Left colon (tissue), 2 donors: ENCODE data around the gene IL4. TPM values are rescaled to one million over a fixed set of nuclear protein-coding genes. Genes with fewer than 3 reads are reported as not detected.
A peak's percentile ranks its signal among the peaks of the same experiment; 100 is the strongest.

Experiments
- ATAC-seq: fragments of 200-7000 bp; cut with Tn5 transposase; one replicate; pipeline ENCODE4 v1.9.1; 2020; ENCODE audit warnings: mild to moderate bottlenecking, moderate library complexity
- DNase-seq, 2 donors: peaks; one replicate each; pipeline ENCODE4 v3.0.0-alpha.2; 2020
- intact Hi-C, 2 donors: fragments of 100-400 bp; cut with DNase I in 1 of 2; cut with micrococcal nuclease in 1 of 2; formaldehyde crosslinking; loops; one replicate each; pipeline versions ENCODE4 v1.11.2 to v1.14.0; 2022; cut with DNase I, micrococcal nuclease
- total RNA-seq, 2 donors: library from RNA; stranded (reverse); fragmentation: NEBNext Ultra II Directional; extraction: Animal tissue kit (Norgen Biotek cat#: 25700); gene quantifications; one replicate each; pipeline ENCODE4 v1.2.1, GENCODE V29; 2021
- donor health status: DM: no; HTN: no; CAD: no.
- donor health status: DM: yes; HTN: yes; CAD: no.

The IL4 gene
- total RNA-seq, 2 donors from 2014 or later: not detected

DNA sequence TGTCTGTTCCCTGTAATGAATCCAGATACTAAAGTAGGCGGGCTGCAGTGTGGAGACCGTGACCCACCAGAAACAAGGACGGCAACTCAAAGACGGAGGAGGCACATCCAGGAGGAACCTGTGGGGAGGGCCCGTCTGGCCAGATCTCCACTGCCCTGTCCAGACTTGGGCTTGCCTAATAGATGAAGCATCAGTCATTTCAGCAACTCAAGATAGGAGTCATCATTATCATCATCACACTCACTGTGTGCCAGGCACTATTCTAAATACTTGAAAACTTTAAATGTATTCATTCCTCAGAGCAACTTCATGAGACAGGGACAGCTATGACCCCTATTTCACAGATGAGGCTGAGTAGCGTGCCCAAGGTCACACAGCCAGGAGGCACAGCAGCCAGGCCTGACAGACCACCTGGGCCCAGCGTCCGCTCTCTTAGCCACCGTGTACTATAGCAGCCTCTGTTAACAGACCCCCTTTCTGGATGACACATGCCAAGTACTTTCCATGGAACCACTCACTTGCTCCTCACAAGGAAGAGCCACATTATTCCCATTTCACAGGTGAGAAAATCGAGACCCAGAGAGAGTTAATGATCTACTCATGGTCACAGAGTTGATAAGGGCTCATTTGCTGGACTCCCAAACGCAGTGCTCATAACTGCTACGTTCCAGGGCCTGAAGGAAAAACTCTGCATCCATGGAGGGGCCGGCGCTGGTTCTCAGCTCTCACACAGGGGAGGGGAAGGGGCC is 4.9 kb upstream of the IL4 start:
- intact Hi-C loops: no loop called here
- ATAC-seq (no peak), DNase-seq (no peak)

DNA sequence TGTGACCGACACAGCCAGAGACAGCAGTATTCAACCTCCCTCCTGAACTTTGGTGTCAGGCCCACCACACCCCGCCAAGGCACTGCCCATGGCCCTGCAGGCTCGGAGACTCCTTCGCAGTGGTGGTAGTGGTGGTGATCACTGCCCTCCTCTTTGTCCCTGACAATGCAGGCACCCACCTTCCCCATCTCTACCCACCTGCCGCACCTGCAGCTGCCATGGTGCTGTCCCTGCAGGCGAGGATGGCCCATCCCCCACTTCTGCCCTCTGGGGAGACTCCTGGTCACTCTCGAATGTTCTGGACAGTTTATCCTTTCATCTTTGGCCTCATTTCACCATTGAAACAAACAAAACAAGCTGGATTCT is 4.4 kb upstream of the IL4 start:
- intact Hi-C loops: no loop called here
- no peak for DNase-seq
- no peak for ATAC-seq

DNA sequence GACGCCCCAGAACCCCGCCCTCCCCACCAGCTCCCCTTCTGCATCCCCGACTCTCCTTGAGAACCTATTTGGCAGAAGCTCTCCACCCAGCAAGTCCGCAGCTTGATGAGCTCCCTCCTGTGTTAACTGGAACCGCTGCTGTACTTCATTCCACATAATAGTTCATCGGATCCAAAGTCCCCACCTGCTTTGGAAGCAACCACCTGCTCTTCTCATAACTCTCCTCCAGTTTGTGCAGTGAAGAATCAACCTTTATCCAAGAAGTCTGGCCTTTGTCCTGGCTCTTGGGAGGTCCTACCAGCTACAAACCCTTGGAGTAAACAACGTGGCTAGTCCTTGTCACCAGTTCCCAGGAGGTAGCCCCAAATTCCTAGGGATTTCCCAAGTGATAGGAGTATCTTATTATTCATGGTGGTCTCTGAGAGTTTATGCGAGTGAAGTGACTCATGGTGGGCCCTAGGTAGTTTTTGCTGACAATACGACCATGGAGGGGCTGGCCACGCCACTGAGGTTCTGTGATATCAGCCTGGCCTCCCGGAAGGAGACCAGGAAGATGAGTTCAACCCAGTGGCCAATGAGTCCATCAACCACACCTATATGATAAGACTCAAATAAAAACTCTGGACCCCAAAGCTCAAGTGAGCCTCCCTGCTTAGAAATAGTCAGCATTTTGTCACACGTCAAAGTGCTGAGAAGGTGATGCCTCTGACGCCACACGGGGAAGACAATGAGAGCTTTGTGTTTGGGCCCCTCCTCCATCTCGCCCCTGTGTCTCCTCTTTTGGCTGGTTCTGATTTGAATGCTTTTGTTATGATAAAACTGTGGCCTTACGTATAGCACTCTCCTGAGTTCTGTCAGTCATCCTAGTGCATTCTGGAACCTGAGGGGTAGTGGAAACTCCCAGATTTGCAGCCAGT is 3.6 kb upstream of the IL4 start:
- intact Hi-C loops: no loop called here
- no peak for DNase-seq
- no peak for ATAC-seq

DNA sequence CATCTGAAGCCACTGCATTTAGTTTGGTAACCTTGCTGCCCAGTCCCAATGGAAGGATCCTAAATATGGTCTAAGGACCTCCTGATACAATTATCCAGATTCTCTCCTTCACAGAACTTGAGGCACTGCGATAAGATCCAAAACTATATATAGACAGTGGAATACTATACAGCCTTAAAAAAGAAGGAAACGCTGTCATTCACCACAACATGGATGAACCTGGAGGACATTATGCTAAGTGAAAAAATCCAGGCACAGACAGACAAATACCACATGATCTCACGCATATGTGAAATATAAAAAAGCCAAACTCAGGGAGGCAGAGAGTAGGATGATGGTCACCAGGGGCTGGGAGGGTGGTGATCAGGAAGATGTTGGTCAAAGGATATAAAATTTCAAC is 2.8 kb upstream of the IL4 start:
- DNase-seq (no peak), ATAC-seq (no peak)
- intact Hi-C loops: no loop called here

DNA sequence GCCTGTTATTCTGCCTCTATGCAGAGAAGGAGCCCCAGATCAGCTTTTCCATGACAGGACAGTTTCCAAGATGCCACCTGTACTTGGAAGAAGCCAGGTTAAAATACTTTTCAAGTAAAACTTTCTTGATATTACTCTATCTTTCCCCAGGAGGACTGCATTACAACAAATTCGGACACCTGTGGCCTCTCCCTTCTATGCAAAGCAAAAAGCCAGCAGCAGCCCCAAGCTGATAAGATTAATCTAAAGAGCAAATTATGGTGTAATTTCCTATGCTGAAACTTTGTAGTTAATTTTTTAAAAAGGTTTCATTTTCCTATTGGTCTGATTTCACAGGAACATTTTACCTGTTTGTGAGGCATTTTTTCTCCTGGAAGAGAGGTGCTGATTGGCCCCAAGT is 301 bp upstream of the IL4 start:
- no peak for ATAC-seq
- DNase-seq: no peak
- intact Hi-C loops: no loop called here

DNA sequence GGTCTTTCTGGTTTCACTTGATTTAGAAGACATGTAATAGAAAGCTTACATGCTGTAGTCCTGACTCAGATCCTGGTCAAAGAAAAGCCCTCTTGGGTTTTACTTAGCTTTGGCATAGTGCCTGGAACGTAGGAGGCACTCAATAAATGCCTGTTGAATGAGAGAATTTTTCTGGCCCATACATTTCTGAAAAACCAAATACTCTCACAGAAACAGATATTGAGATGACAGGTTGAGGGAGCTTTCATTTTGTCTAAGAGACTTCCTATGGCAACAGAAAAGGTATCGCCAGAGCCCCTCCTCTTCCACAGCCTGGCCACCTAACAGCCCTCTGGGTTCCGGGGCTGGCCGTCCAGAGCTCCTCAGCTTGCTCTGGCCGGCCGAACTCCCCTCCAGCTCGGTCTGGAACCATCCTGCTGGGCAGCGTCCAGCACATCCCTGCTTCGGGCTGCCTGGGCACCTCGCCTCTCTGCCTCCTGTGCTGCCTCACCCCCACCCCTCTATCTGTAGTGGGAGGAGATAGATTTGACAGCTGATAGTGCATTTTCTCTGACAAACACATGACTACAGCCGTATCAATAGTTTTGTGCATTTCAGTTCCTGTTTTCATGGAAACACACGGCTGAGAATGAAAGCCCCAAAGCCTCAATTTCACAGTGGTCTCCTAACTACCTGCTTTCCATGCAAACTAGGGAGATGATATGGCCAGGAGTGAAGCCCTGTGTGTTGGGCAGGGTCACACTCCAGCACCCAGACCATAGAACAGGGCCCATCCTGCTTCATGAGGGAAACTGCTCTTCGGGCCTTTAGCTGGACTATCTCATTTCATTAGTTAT is 1.1 kb downstream of the IL4 start:
- no peak for DNase-seq

DNA sequence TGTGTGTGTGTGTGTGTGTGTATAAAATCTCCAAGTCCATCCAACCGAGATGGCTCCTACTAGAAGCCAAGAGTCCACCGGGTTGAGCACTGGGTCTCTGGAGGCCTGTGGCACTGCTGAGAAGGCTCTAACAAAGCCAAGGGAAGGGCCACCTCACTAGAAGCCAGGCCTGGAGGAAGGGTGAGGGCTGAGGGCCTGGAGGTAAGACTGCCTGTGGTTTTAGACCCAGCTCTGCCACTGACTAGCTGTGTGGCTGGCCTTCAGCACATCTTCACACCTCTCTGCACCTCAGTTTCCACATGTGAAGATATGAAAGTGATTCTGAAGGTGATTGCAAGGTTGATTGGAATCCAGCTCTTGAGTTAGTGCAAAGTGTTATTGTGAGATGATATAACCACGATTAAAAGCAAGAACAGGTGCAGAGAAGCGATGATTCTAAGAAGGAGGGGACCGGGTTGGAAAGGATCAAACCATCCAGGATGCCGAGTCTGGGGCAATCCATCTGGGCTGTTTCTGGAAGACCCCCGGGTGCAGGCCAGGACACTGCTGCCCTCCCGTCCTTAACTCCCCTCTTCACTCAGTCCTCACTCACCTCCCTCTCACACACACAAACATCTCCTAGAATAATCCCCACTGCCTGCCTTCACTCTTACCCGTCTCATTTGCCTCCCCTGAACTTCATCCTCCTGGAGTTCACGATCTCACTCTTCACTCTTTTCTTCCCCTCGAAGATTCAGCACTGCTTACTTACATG is 2.3 kb downstream of the IL4 start:
- DNase-seq (no peak), ATAC-seq (no peak)
- intact Hi-C loops: no loop called here

More for the DNA sequence above, 1.1 kb downstream of the IL4 start:
- no peak for ATAC-seq
- intact Hi-C loops: no loop called here

DNA sequence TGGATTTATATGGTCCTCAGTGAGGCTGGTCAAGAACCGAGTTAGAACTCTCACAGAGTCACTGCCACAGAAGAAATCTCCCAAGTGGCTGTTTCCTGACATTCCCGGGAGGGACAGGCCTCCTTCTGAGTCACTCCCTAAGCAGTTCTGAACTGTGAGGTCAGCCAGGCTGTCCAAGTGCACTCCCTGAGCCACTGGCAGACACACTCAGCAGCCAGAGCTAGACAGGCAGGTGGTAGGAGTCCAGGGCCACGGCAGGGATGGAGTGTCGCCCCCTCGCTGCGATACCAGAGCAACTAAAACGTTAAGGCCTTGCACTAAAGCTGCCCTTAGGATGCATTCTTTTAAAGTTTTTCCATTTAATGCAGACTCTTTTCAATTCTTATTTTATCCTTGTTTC is 3.4 kb downstream of the IL4 start:
- peak; percentile 72 for ATAC-seq

DNA sequence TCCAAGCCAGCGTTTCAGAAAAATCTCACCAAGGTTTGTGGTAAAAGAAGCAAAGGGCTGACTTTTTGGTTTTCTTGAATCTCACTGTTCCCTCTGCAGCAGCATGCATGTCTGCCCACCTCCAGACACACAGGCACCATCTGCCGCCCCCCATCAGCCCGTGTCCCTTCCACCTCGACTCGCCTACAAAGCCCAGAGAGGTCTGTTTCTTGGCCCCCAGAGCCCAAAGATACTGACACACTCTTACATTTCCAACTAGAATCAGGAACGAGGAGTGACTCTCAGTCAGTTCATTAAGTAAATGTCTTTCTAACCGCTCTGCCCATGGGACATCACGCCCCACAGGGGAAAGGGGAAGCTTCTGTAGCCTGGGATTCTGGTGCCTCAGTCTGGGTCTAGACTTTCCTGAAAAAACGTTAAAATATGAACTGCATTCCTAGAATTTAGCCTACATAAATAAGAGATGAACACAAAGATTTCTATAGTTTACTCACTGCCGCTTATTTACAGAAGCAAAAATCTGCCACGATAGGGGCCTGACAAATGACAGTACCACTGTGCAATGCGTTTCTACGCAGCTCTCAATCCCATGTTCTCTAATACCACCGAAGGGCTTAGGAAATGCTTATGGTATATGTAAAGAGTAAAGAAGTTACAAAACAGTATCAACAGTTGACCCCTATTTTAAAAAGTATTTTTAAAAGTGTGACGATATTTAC is 4.1 kb downstream of the IL4 start:
- DNase-seq: no peak
- intact Hi-C loops: no loop called here
- no peak for ATAC-seq

More for the DNA sequence above, 3.4 kb downstream of the IL4 start:
- no peak for DNase-seq
- intact Hi-C loops: no loop called here

DNA sequence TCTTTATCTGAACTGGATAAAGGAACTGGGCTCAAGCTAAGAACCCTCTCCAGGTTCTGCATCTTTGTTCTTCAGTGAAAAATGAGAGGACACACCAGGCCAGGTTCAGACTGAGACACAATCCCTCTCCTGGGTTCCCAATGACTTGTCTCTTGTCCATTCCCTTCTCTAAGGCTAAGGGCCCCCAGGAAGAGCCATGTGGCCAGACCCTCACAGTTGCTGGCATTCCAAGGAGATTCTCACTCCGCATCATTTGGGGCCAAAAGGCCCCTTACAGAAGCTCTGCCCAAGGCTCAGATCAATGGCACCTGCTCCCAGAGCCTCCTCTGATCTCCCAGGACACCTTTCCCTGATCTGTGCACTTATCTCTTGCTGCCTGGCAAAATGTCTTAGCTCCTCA is 4.9 kb downstream of the IL4 start:
- ATAC-seq: no peak
- intact Hi-C loops: no loop called here
- DNase-seq: no peak

DNA sequence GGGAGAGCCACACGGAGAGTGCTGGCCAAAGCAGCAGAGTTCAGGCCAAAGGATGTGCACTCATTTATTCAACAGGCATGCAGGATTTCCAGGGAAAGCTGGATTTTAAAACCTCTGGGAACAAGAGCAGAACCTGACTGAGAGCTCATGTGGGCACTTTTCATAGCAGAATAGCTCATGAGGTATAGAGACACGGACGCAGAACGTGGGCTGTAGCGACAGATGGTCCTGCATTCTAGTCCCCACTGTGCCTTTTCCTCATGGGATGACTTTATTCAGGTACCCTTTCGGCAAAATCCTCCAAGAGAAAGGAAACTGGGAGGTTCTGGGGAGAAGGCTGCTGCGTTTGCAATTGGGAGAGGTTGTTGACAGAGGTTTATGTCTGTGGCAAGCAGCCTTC is 5.4 kb downstream of the IL4 start:
- DNase-seq: no peak
- intact Hi-C loops: no loop called here
- ATAC-seq: no peak

DNA sequence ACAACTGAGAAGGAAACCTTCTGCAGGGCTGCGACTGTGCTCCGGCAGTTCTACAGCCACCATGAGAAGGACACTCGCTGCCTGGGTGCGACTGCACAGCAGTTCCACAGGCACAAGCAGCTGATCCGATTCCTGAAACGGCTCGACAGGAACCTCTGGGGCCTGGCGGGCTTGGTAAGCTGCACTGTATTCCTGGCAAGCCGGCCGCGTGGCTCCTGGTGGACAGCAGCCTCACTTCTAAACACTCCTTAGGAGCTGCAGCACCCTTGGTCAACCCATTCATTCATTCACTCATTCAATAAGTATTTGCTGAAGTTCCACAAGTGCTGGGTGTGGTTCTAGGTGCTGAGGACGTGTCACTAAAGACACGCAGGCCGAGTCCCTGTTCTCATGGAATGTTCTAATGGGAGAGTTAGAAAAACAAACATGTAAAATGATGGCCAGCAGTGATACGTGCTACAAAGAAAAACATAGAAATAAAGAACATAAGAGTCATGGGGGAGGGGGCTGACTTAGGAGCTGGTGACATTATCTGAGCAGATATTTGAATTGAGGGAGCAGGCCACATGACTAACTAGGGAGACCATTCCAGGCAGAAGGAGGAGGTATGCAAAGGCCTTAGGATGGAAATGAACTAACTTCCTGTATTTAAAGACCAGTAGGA is 6.1 kb downstream of the IL4 start:
- intact Hi-C loops: no loop called here
- DNase-seq (no peak), ATAC-seq (no peak)

DNA sequence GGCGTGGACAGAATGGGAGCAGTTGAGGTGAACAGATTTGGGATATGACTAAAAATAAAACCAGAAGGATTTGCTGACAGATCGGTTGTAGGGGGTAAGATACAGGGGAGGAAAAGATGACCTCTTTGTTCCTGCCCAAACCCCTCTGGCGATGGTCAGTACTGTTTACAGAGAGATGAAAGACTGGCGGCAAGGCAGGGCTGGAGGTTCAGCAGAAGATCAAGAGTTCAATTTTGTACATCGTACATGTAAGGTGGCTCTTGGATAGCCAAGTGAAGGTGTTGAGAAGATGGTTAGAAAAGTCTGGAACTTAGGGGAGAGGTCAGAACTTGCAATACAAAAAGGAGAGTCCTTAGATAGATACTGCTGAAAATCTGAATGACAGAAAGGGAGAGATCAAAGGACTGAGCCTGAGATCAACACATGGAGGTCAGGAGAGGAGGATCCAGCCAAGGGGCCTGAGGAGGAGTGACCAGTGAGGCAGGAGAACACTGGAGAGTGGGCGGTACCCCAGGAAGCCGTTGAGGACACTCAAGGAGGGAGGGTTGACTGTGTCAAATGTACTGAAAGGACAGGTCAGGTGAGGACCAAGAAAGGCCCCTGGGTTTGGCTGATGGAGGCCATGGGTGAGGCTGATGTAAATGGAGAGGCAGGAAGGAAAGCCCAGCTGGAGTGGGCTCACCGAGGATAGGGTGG is 7.1 kb downstream of the IL4 start:
- no peak for ATAC-seq
- DNase-seq: no peak
- intact Hi-C loops: no loop called here

DNA sequence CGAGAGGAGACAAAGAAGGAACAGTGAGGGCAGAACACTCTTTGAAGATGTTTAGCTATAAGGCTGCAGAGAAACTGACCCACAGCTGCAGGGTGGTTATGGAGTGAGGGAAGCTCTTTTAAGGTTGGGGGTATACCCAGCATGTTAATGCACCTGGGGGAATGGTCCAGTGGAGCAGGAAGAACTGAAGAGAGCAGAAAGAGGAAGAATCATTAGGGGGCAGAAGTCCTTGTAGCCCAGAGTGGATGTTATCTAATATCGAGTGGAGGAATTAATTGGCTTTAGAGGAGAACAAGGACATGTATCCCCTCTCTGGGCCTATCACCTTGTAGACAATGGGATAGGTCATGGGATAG is 7.7 kb downstream of the IL4 start:
- ATAC-seq: no peak
- no peak for DNase-seq
- intact Hi-C loops: no loop called here

DNA sequence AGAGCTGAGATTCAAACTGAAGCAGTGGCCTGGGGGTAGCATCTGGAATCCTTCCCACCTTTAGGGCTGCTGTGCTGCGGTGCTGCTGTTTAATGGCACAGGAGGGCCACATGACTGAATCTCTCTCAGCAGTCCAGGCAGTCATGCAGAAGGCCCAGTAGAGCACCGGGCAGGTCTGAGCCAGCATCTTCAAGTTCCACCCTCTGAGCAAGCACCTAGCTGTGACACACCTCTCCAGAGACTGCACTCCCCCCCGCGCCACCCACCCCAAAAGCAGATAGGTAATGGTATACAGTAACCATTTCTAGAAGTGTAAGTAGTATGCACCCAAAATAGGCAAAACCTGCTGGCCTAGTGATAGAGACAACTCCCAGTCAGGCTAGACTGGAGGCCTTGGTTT is 8.2 kb downstream of the IL4 start:
- ATAC-seq (no peak), DNase-seq (no peak)
- intact Hi-C loops: no loop called here

DNA sequence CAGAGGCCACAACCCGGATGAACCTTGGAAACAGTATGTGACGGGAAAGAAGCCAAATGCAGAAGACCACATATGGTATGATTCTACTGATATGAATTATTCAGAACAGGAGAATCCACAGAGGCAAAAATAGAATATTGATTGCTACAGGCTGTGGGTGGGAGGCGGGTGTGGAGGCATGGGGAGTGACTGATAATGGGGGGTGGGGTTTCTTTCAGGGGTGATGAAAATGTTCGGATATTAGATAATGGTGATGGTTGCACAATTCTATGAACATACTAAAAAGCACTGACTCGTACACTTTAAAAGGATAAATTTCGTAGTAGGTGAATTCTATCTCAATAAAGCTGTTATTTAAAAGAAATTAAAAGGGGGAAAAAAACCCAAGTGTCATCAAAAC is 10.7 kb downstream of the IL4 start:
- intact Hi-C loops: no loop called here
- DNase-seq (no peak), ATAC-seq (no peak)
